ENCODE results near the gene LPP. TPM values are rescaled to one million over a fixed set of nuclear protein-coding genes. Genes with fewer than 3 reads are reported as not detected.
A peak's percentile ranks its signal among the peaks of the same experiment; 100 is the strongest.
"Not testable (repeated sequence)": the region's sequence is repeated elsewhere in the genome, so short reads cannot be mapped to it uniquely, and the experiment has no call there.

LPP gene
- total RNA-seq, 4 donors from 2014 or later, result 56.0 to 65.7 (median 58.1) TPM

DNA sequence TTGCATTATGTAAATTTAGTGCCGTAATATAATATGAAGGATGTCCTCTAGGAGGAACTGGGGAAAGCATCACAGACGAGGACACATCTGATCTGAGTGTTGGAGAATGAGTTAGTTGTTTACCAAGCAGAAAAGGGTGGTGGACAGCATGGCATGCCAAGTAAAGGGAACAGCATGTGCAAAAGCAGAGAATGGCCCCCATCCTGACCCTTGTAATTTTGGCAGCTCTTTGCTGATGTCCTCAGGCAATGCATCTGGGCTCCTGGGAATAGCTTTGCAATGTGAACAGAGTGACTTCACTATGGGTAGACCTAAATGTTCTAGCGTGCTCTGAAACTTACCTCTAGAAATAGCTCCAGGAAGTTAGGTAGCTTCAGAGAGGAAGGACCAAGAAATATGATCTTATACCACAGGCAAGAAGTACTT lies 263.3 kb downstream of the LPP start:
- DNase-seq, result peak; percentile 92 to 97
- no peaks in the 10 kb centered on the region for H3K27me3 ChIP-seq
- TF ChIP-seq POLR2A (IDR thresholded peaks at IDR 0.05), result no peak
- TF ChIP-seq, protein P1, sequence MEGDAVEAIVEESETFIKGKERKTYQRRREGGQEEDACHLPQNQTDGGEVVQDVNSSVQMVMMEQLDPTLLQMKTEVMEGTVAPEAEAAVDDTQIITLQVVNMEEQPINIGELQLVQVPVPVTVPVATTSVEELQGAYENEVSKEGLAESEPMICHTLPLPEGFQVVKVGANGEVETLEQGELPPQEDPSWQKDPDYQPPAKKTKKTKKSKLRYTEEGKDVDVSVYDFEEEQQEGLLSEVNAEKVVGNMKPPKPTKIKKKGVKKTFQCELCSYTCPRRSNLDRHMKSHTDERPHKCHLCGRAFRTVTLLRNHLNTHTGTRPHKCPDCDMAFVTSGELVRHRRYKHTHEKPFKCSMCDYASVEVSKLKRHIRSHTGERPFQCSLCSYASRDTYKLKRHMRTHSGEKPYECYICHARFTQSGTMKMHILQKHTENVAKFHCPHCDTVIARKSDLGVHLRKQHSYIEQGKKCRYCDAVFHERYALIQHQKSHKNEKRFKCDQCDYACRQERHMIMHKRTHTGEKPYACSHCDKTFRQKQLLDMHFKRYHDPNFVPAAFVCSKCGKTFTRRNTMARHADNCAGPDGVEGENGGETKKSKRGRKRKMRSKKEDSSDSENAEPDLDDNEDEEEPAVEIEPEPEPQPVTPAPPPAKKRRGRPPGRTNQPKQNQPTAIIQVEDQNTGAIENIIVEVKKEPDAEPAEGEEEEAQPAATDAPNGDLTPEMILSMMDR (IDR thresholded peaks at IDR 0.05 in 4 of 5, conservative IDR thresholded peaks at IDR 0.05 in 1 of 5), result no peak
- intact Hi-C loops (cut with DNase I; ENCODE audit: low total_unique reads), result loop anchor here (2.0 to 5.0 kb wide), 3 partner anchors 138 to 675 kb away; no protein-coding TSS in a partner anchor
- in situ Hi-C loops (cut with MboI; ENCODE audit: low sequenced_read_pairs in 4 of 4), result loop anchor here in 2 of 4 donors (10.0 to 25.0 kb wide), 2 partner anchors 152 to 680 kb away; partner anchors contain the start of gene BCL6 (in 2 of the 2)
- ATAC-seq, result peak; percentile 96
- peaks cover 28 to 40% of the 10 kb centered on the region in 2 donors for H3K4me1 ChIP-seq
- H3K9me3 ChIP-seq, result no peaks in the 10 kb centered on the region
- no peaks in the 10 kb centered on the region for H3K36me3 ChIP-seq
- H3K27ac ChIP-seq, result peak overlapping the region; percentile 70 to 84 (median 82)
- H3K4me3 ChIP-seq, result no peak overlapping the region

DNA sequence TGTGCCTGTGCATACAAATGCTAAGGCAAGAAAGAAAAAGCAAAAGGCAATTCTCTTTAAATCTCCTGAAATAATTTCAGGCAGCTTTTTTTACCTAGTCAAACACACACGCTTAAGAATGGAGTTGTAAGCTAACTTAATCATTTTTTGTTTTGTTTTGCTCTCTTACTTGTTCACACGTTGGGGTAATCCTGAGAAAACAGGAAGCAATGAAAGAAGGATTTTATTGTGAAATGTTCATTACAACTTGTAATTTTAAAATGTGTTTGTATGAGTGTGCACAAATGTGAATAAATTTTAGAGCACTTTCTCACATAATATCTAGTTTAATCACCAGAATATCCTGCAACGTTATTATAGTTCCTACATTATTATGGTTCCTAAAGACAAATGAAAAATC lies 263.8 kb downstream of the LPP start:
- in situ Hi-C loops (cut with MboI; ENCODE audit: low sequenced_read_pairs in 4 of 4) (loop anchor here in 2 of 4 donors (10.0 to 25.0 kb wide), 2 partner anchors 153 to 680 kb away; partner anchors contain the start of gene BCL6 (in 2 of the 2)), intact Hi-C loops (cut with DNase I; ENCODE audit: low total_unique reads) (loop anchor here (2.0 to 5.0 kb wide), 3 partner anchors 137 to 675 kb away; no protein-coding TSS in a partner anchor)
- peaks cover 28 to 40% of the 10 kb centered on the region in 2 donors for H3K4me1 ChIP-seq
- no peaks in the 10 kb centered on the region for H3K27me3 ChIP-seq
- H3K36me3 ChIP-seq, result no peaks in the 10 kb centered on the region
- ATAC-seq (no peak), DNase-seq (no peak)
- no peak for TF ChIP-seq POLR2A (IDR thresholded peaks at IDR 0.05)
- TF ChIP-seq, protein P1 (IDR thresholded peaks at IDR 0.05 in 4 of 5, conservative IDR thresholded peaks at IDR 0.05 in 1 of 5), result no peak
- no peaks in the 10 kb centered on the region for H3K9me3 ChIP-seq
- no peak overlapping the region for H3K4me3 ChIP-seq
- H3K27ac ChIP-seq, result peak overlapping the region; percentile 69 to 82 (median 76)

DNA sequence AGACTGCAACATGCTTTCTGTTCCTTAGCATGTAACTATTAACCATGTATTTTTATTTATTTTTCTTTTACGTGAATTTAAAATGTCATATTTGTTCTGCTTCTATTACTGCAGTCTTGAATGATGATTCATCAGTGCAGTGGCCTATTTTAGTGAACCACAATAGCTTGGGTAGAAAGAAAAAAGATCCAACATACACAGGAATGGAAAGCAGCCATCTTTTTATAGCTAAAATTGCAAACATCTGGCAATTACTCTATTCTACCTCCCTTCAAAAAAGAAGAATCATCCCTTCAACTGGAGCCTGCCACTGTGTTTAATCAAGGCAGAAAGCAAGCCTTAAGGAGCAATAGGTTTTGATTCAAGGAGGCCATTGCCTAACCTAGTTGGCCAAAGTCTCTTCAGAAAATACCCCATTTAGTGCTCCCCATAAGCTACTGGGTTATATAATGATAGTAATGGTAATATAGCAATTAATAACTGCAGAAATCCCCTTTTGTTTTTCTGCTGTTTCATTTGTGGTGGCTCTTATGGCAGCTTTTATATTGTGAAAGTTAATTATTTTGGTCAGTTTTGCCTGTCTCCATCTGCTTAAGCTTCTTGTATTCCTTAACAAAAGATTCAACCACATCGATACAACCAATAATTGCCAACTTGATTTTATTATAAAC lies 267.3 kb downstream of the LPP start:
- ATAC-seq (no peak), DNase-seq (no peak)
- H3K27ac ChIP-seq, result peak overlapping the region; percentile 31 to 50 (median 47)
- no peaks in the 10 kb centered on the region for H3K9me3 ChIP-seq
- intact Hi-C loops (cut with DNase I; ENCODE audit: low total_unique reads) (no loop called here), in situ Hi-C loops (cut with MboI; ENCODE audit: low sequenced_read_pairs in 4 of 4) (loop anchor here in 2 of 4 donors (25.0 kb wide), 1 partner anchor 684 kb away; the partner anchor contains the start of gene BCL6 (in 2 of the 2))
- H3K27me3 ChIP-seq, result no peaks in the 10 kb centered on the region
- TF ChIP-seq, protein P1 (IDR thresholded peaks at IDR 0.05 in 4 of 5, conservative IDR thresholded peaks at IDR 0.05 in 1 of 5), result no peak
- TF ChIP-seq POLR2A (IDR thresholded peaks at IDR 0.05), result no peak
- H3K36me3 ChIP-seq, result no peaks in the 10 kb centered on the region
- H3K4me1 ChIP-seq, result peaks cover 28% of the 10 kb centered on the region in 2 donors
- no peak overlapping the region for H3K4me3 ChIP-seq

DNA sequence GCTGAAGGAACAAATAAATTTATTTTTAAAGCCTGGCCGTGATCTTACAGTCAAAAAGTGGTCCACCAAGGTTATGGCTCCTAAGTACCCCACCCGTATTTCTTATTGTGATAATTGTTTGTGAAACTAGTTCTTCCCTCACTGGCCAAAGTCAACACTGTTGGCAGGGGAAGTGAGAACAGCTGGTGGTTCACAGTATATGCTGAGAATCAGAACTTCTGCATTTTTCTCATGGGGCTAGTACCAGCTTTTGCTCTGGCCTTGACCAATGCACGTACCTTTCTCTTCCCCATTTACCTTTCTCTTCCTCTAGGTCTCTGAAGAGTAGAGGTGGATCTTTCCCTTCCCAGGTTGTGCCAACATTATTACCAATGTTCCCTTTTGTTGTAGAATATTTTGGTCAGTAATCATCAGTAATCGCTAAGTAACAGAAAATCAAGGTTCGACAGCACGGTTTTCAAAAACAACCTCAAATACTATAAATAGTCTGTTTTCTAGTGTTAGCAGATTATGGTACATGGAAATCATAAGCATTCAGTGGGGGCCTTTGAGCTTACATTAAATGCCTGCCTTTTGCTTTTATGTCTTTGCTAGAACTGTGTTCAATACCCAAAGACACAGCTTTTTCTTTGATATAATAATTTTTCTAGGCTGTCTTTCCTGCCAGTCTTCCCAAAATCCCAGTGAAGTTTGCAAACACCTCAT lies 268.0 kb downstream of the LPP start:
- in situ Hi-C loops (cut with MboI; ENCODE audit: low sequenced_read_pairs in 4 of 4) (loop anchor here in 2 of 4 donors (25.0 kb wide), 1 partner anchor 685 kb away; the partner anchor contains the start of gene BCL6 (in 2 of the 2)), intact Hi-C loops (cut with DNase I; ENCODE audit: low total_unique reads) (no loop called here)
- Histone ChIP-seq H3K36me3 (no peaks in the 10 kb centered on the region), H3K4me3 (no peak overlapping the region), H3K27me3 (no peaks in the 10 kb centered on the region), H3K4me1 (peaks cover 21% of the 10 kb centered on the region in 2 donors), H3K27ac (peak overlapping the region; percentile 31 to 50 (median 47)), H3K9me3 (no peaks in the 10 kb centered on the region)
- TF ChIP-seq POLR2A (IDR thresholded peaks at IDR 0.05), result no peak
- TF ChIP-seq, protein P1 (IDR thresholded peaks at IDR 0.05 in 4 of 5, conservative IDR thresholded peaks at IDR 0.05 in 1 of 5), result no peak
- ATAC-seq (no peak), DNase-seq (no peak)

DNA sequence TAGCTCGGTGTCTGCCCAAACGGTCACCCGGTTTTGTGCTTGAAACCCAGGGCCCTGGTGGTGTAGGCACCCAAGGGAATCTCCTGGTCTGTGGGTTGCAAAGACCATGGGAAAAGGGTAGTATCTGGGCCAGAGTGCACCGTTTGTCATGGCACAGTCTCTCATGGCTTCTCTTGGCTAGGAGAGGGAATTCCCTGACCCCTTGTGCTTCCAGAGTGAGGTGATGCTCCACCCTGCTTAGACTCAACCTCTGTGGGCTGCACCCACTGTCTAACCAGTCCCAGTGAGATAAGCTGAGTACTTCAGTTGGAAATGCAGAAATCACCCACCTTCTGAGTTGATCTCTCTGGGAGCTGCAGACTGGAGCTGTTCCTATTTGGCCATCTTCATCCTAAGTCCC lies 274.0 kb downstream of the LPP start:
- intact Hi-C loops (cut with DNase I; ENCODE audit: low total_unique reads); H3K4me3 ChIP-seq; H3K9me3 ChIP-seq; in situ Hi-C loops (cut with MboI; ENCODE audit: low sequenced_read_pairs in 4 of 4); H3K36me3 ChIP-seq; DNase-seq; ATAC-seq; H3K27me3 ChIP-seq; H3K27ac ChIP-seq: not testable (repeated sequence)
- H3K4me1 ChIP-seq, result peaks cover 7 to 17% of the 10 kb centered on the region in 2 donors

Data from gastrocnemius medialis (tissue), 4 donors.